Tibial nerve (tissue), 4 donors: Measurements from ENCODE around the gene TBX1. TPM values are rescaled to one million over a fixed set of nuclear protein-coding genes. Genes with fewer than 3 reads are reported as not detected.
A peak's percentile ranks its signal among the peaks of the same experiment; 100 is the strongest.

Experiments used
- DNase-seq, 2 donors: peaks; one replicate each; pipeline ENCODE4 v3.0.0-alpha.2; 2019; ENCODE audit warnings: low spot score in 2 of 2
- H3K27ac ChIP-seq, 4 donors: fragments of 200-600 bp; sonication (generic) in 3 of 4; one replicate each; pipeline ENCODE4 v1.5.1; 2017 to 2019; ENCODE audit warnings: mild to moderate bottlenecking in 1 of 4
- H3K27me3 ChIP-seq, 2 donors: fragments of 200-600 bp; sonication (generic) in 1 of 2; one replicate each; pipeline versions ENCODE4 v1.5.1 to v1.6.0; 2017 to 2019
- H3K36me3 ChIP-seq, 3 donors: fragments of 200-600 bp; sonication (generic); one replicate each; pipeline ENCODE4 v1.5.1; 2018 to 2019
- H3K4me1 ChIP-seq, 4 donors: fragments of 200-600 bp; sonication (generic) in 3 of 4; one replicate each; pipeline ENCODE4 v1.5.1; 2017 to 2019
- H3K4me3 ChIP-seq, 4 donors: fragments of 200-600 bp; sonication (generic) in 3 of 4; one replicate each; pipeline ENCODE4 v1.5.1; 2017 to 2019; ENCODE audit warnings: mild to moderate bottlenecking in 1 of 4, moderate library complexity in 1 of 4
- H3K9me3 ChIP-seq, 4 donors: fragments of 200-600 bp; sonication (generic) in 3 of 4; one replicate each; pipeline ENCODE4 v1.5.1; 2017 to 2019
- EP300 ChIP-seq, 2 donors: sonication (generic); formaldehyde crosslinking; IDR thresholded peaks; one replicate each; pipeline ENCODE4 v1.6.1; 2017; ENCODE audit warnings: antibody characterized with exemption in 2 of 2, mild to moderate bottlenecking in 1 of 2
- POLR2A ChIP-seq, 2 donors: fragments of 450-650 bp; IDR thresholded peaks; one replicate each; pipeline ENCODE4 v1.6.1; 2017; ENCODE audit warnings: antibody characterized with exemption in 2 of 2, mild to moderate bottlenecking in 2 of 2, moderate library complexity in 2 of 2
- WGBS, 2 donors: methylation state at CpG; one replicate each; pipeline ENCODE4 v1.1.5; 2018; 5-methylcytosine and 5-hydroxymethylcytosine counted together
- total RNA-seq, 4 donors: library from RNA; depleted of rRNA; stranded (reverse); fragments of >200 nt; gene quantifications; one replicate each; pipeline ENCODE4 v1.1.0, GENCODE V29; 2016
- TF ChIP-seq, protein P1 (sequence below), 5 experiments: fragments of 200-600 bp in 3 of 5; fragments of 450-650 bp in 2 of 5; sonication (generic) in 3 of 5; IDR thresholded peaks; one replicate each; pipeline ENCODE4 v1.5.1; 2016 to 2019; ENCODE audit warnings: antibody characterized with exemption in 5 of 5, mild to moderate bottlenecking in 3 of 5, moderate library complexity in 2 of 5

TBX1 gene
- total RNA-seq, 4 donors from 2014 or later: 0.42 to 3.6 (median 2.6) TPM

DNA sequence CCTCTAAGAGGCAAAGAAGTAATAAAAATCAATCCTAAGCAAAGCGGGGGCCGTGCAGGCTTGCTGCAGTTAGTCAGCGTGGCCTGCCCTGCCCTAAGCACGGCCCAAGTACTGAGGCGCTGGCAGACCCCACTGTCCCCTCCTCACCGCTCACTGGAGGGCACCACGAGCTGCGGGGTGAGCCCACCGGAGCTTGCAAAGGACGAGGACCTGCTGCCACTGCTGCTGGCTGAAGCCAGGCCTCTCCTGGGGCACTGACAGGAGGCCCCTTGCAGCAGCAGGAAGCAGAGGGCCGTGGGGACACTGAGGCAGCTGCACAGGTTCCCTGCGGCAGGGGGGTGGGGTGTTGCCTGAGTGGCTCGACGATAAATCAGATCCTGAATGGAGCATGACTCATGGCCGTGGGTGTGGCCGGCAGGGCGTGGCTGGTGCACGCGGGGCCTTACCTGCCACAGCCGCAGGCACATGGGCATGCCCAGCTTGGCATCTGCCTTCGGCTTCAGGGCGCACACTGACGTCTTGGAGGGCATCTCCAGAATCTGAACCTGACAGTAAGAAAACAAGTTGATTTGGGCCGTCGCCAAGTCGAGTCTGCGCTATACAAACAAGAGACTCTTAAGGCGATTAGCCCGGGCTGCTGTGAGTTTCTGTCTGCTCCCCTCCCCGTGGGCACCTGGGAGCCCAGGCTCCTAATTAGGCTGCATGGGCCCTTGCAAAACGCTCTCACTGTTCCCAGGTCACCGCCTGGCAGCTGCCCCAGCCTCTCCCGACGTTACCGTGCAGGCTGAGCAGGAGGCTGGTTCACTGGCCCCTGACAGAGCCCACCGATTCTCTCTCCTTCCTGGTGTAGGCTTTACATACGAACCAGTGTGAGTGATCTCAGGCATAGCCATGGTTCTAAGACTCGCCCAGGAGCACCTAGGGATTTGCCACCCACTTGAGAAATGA lies 45.9 kb downstream of the TBX1 start:
- DNase-seq: peak in 1 of 2 donors; percentile 26
- TF ChIP-seq, protein P1, sequence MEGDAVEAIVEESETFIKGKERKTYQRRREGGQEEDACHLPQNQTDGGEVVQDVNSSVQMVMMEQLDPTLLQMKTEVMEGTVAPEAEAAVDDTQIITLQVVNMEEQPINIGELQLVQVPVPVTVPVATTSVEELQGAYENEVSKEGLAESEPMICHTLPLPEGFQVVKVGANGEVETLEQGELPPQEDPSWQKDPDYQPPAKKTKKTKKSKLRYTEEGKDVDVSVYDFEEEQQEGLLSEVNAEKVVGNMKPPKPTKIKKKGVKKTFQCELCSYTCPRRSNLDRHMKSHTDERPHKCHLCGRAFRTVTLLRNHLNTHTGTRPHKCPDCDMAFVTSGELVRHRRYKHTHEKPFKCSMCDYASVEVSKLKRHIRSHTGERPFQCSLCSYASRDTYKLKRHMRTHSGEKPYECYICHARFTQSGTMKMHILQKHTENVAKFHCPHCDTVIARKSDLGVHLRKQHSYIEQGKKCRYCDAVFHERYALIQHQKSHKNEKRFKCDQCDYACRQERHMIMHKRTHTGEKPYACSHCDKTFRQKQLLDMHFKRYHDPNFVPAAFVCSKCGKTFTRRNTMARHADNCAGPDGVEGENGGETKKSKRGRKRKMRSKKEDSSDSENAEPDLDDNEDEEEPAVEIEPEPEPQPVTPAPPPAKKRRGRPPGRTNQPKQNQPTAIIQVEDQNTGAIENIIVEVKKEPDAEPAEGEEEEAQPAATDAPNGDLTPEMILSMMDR (IDR thresholded peaks at IDR 0.05): no peak
- TF ChIP-seq POLR2A (IDR thresholded peaks at IDR 0.05): no peak
- TF ChIP-seq EP300 (IDR thresholded peaks at IDR 0.05): no peak

DNA sequence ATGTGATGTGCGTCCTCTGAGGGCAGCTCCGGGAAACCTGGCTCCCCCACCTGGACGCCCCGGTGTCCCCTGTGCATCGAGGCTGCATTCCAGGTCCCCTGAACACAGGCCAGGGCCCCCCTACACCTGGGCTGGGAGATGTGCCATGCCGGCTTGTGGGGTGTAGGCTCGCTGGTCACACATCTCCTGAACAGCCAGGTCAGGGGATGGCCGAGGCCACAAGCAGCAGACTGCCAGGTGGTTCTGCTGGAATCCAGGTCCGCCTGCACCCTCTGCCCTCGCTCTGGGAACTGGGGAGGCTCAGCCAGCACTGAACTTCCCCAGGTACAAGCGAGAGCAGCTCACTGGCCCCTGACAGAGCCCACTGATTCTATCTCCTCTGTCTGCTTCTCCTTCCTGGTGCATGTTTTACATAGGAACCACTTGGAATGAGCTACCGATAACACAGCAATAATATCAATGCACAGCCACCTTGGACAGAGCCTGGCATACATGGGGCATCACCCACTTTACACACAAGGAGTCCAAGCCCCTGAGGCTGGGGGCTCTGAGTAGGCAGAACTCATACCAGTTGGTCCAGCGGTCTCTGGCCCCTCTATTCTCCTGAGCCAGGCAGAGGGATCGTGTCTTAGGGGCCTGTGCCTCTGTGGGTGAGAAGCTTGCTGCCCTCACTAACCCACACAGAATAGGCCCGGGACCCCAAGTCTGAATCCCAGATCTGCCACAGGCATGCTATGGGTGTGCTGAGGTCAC lies 46.8 kb downstream of the TBX1 start:
- Histone ChIP-seq H3K9me3 (no peaks in the 10 kb centered on the region), H3K36me3 (peaks cover 0 to 32% (median 0%) of the 10 kb centered on the region in 3 donors), H3K27me3 (no peaks in the 10 kb centered on the region), H3K27ac (no peak overlapping the region), H3K4me1 (peaks cover 0 to 32% (median 0%) of the 10 kb centered on the region in 4 donors), H3K4me3 (no peak overlapping the region)
- TF ChIP-seq, protein P1 (IDR thresholded peaks at IDR 0.05): no peak
- TF ChIP-seq EP300 (IDR thresholded peaks at IDR 0.05): no peak
- TF ChIP-seq POLR2A (IDR thresholded peaks at IDR 0.05): no peak
- no peak for DNase-seq
- 83 to 93% methylated on average over 7 of the region's 15 CpGs for WGBS, 2 donors

More for the DNA sequence above, 45.9 kb downstream of the TBX1 start:
- WGBS, 2 donors: 51 to 59% methylated on average over 27 to 35 of the region's 38 CpGs
- H3K4me1 ChIP-seq: peaks cover 0 to 29% (median 0%) of the 10 kb centered on the region in 4 donors
- no peak overlapping the region for H3K27ac ChIP-seq
- H3K9me3 ChIP-seq: no peaks in the 10 kb centered on the region
- peaks cover 0 to 31% (median 0%) of the 10 kb centered on the region in 3 donors for H3K36me3 ChIP-seq
- H3K27me3 ChIP-seq: no peaks in the 10 kb centered on the region
- no peak overlapping the region for H3K4me3 ChIP-seq

DNA sequence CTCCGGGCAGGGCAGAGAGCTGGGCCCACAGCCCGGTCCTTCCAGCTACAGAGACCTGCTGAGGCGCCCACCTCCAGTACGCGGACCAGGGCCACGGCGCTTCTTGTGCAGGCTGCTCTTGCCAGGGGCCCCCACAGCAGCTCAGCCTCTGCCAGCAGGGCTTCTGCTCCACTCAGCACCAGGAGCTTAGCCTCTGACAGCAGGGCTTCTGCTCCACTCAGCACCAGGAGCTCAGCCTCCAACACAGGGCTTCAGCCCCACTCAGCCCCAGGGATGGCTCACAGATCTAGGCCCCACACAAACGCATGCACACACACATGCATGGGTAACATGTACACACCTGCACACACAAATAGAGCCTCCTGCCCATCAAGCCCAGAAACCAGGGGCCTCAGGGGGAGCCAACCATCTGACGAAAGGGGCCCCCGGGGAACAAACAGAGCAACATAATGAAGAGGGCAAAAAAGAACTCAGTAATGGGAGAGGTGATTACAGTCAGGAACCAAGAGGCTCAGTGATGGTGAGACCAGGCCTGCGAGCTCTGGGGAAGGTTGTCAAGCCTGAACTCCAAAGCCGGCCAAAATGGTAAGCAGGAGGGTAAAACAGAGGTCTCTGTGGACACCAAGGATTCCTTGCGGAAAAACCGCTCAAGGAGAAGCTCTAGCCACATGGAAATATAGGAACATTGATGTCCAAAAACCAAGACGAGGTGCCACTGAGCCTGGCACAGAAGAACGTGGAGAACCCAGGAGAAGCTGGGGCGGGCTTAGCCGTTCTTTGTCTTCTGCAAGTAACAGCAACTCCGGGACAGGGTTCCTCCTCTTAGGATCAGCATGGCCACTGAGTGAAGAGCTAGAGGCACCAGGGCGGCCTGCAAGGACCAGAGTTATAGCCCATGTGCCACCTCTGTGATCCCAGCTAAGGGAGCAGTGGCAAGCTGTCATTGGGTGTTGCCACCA lies 47.6 kb downstream of the TBX1 start:
- H3K4me1 ChIP-seq: peaks cover 0 to 32% (median 0%) of the 10 kb centered on the region in 4 donors
- no peak overlapping the region for H3K27ac ChIP-seq
- TF ChIP-seq POLR2A (IDR thresholded peaks at IDR 0.05): no peak
- TF ChIP-seq, protein P1 (IDR thresholded peaks at IDR 0.05): no peak
- no peak for TF ChIP-seq EP300 (IDR thresholded peaks at IDR 0.05)
- no peaks in the 10 kb centered on the region for H3K9me3 ChIP-seq
- no peak overlapping the region for H3K4me3 ChIP-seq
- WGBS, 2 donors: 91 to 94% methylated on average over 19 to 20 of the region's 20 CpGs
- DNase-seq: no peak
- H3K36me3 ChIP-seq: peaks cover 0 to 32% (median 0%) of the 10 kb centered on the region in 3 donors
- H3K27me3 ChIP-seq: no peaks in the 10 kb centered on the region

DNA sequence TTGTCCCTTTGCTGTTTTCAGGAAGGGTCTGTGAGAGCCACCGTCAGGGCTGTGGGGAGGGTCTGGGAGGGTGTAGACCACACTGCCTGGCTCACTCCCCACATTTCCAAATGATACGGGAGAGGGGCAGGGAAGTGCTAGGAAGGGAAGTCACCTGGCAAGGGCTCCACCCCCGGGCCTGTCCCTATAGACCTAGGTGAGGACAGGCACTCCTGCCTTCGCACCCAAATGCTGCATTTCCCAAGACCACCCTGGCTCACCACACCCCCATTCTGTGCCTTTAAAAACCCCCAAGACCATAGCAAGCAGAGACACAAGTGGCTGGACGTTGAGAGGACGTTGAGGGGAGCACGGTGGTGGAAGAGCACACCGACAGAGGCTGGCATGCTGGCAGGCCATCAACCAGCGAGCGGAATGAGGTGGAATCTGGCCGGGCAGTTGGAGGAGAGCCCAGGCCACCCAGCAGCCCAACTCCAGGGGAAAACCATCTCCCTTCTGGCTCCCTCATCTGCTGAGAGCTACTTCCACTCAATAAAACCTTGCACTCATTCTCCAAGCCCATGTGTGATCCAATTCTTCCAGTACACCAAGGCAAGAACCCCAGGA lies 48.4 kb downstream of the TBX1 start:
- peaks cover 0 to 32% (median 0%) of the 10 kb centered on the region in 4 donors for H3K4me1 ChIP-seq

More for the DNA sequence above, 48.4 kb downstream of the TBX1 start:
- DNase-seq: no peak
- no peaks in the 10 kb centered on the region for H3K27me3 ChIP-seq
- WGBS, 2 donors: 80 to 81% methylated on average over 11 of the region's 11 CpGs
- no peaks in the 10 kb centered on the region for H3K9me3 ChIP-seq
- peaks cover 0 to 32% (median 0%) of the 10 kb centered on the region in 3 donors for H3K36me3 ChIP-seq
- H3K27ac ChIP-seq: no peak overlapping the region
- TF ChIP-seq EP300 (IDR thresholded peaks at IDR 0.05) (no peak), POLR2A (IDR thresholded peaks at IDR 0.05) (no peak)
- TF ChIP-seq, protein P1 (IDR thresholded peaks at IDR 0.05): no peak
- H3K4me3 ChIP-seq: no peak overlapping the region
